PC-9 (cell line): ENCODE measurements around the gene FOXD3.

Source experiments
- EZH2 ChIP-seq: fragments of 200-600 bp; sonication (generic); IDR thresholded peaks from 2 replicates; pipeline ENCODE4 v1.8.0; 2017; ENCODE audit warnings: antibody characterized with exemption, low read depth
- TF ChIP-seq, protein P1 (sequence below): fragments of 200-600 bp; sonication (generic); conservative IDR thresholded peaks from 2 replicates; pipeline ENCODE4 v1.6.1; 2017; ENCODE audit warnings: mixed run types, antibody characterized with exemption, mild to moderate bottlenecking, moderate library complexity

DNA sequence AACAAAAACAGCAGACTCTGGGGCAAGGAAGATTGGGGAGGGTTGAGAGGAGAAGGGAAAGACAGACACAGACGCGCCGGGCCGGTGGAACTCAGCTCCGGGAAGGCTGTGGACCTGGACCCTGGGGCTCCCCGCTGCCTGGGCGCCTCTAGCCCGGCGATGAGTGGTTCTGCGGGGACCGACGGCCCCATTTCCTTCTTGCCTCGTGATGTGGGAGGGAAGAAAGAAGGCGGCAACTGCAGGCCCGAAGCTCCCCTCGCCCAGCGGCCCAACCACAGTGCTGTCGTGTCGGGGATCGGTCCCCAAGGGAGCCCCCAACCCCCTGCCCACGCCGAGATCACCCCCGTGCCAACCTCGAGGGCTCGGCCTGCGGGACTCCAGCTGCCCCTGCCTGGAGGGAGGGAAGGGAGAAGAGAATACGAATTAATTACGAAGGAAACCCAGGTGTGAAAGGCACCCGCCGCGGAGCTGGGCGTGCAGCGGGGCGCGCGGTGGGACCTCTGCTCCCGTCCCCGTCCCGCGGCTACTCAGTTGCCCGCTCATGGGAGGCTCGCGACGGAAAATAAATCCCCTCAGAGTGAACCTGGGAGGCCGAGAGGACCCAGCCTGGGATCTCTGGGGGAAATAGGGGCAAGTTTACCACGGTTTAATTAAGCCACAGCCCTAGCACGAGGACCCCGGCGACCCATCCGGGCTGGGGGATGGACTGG is 7.4 kb downstream of the FOXD3 start:
- no peak for TF ChIP-seq EZH2
- TF ChIP-seq, protein P1, sequence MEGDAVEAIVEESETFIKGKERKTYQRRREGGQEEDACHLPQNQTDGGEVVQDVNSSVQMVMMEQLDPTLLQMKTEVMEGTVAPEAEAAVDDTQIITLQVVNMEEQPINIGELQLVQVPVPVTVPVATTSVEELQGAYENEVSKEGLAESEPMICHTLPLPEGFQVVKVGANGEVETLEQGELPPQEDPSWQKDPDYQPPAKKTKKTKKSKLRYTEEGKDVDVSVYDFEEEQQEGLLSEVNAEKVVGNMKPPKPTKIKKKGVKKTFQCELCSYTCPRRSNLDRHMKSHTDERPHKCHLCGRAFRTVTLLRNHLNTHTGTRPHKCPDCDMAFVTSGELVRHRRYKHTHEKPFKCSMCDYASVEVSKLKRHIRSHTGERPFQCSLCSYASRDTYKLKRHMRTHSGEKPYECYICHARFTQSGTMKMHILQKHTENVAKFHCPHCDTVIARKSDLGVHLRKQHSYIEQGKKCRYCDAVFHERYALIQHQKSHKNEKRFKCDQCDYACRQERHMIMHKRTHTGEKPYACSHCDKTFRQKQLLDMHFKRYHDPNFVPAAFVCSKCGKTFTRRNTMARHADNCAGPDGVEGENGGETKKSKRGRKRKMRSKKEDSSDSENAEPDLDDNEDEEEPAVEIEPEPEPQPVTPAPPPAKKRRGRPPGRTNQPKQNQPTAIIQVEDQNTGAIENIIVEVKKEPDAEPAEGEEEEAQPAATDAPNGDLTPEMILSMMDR, result no peak
